HUES48 (cell line): ENCODE results near the gene ZNF148.

Experiments used
- H3K27ac ChIP-seq: one replicate; pipeline ENCODE4 v1.7.0; 2013; ENCODE audit warnings: low read depth, low read length, inconsistent platforms
- H3K27me3 ChIP-seq: 2 replicates; pipeline ENCODE4 v1.6.1; 2013; ENCODE audit warnings: mild to moderate bottlenecking, low read length; ENCODE audit not compliant: control insufficient read depth, insufficient read depth
- H3K36me3 ChIP-seq: 2 replicates; pipeline ENCODE4 v1.6.1; 2013; ENCODE audit warnings: low read length; ENCODE audit not compliant: control insufficient read depth, insufficient read depth
- H3K4me1 ChIP-seq: 2 replicates; pipeline ENCODE4 v1.6.1; 2013; ENCODE audit warnings: mild to moderate bottlenecking, low read length; ENCODE audit not compliant: control insufficient read depth, insufficient read depth
- H3K4me3 ChIP-seq: 2 replicates; pipeline ENCODE4 v1.5.1; 2013; ENCODE audit warnings: mild to moderate bottlenecking, low read depth, low read length
- H3K9ac ChIP-seq: 2 replicates; pipeline ENCODE4 v1.6.1; 2013; ENCODE audit warnings: mild to moderate bottlenecking, low read depth, low read length, moderate library complexity
- H3K9me3 ChIP-seq: 2 replicates; pipeline ENCODE4 v1.6.1; 2013; ENCODE audit warnings: low read length; ENCODE audit not compliant: control insufficient read depth, insufficient read depth

ZNF148 gene

DNA sequence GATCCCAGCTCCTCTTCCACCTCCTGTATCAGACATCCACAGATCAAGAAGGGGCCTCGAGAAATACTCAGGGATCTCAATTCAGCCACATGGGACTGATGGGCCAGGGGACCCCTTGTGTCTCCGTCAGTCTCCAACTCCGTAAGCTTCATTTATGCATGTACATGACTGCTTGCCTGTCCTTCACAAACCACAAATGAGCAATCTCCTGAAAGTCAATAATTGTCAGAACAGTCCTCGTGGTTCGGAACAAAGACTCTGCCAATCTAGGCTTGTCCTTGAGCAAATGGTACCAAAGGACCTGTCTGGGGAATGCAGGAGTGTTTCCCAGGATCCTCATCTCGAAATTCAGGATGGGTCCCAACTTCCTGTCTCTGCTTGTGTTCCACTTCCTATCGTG is 183.4 kb downstream of the ZNF148 start:
- no peaks in the 10 kb centered on the region for H3K27me3 ChIP-seq
- no peak overlapping the region for H3K4me3 ChIP-seq
- H3K4me1 ChIP-seq = peaks cover 32% of the 10 kb centered on the region
- H3K36me3 ChIP-seq = peaks cover 19% of the 10 kb centered on the region
- no peaks in the 10 kb centered on the region for H3K9me3 ChIP-seq
- H3K9ac ChIP-seq = no peak overlapping the region
- peak overlapping the region; percentile 46 for H3K27ac ChIP-seq

GRCh38 chr3:125191256-125191655 is 183.9 kb downstream of the ZNF148 start:
- H3K9ac ChIP-seq = no peak overlapping the region

DNA sequence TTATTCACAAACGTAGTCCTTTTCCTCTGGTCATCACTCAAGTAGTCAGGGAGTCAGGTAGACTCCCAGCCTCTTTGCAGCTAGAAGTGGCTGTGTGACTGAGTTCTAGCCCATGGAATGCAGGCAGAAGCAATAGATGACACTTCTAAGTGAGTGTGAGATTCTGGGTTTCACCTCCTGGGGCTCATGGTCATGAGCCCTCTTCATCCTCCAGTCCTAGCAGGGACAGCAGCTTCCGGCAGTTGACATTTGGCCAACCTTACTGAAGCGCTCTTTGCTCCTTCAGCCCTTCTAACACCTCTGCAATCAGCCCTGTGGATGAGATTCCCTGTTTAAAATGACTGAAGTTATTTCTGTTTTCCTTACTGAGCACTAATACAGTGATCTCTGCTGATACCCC is 184.3 kb downstream of the ZNF148 start:
- H3K9me3 ChIP-seq = no peaks in the 10 kb centered on the region
- no peaks in the 10 kb centered on the region for H3K27me3 ChIP-seq

More at GRCh38 chr3:125191256-125191655, 183.9 kb downstream of the ZNF148 start:
- Histone ChIP-seq H3K4me1 (peaks cover 37% of the 10 kb centered on the region), H3K4me3 (no peak overlapping the region), H3K27me3 (no peaks in the 10 kb centered on the region), H3K36me3 (peaks cover 19% of the 10 kb centered on the region), H3K9me3 (no peaks in the 10 kb centered on the region), H3K27ac (no peak overlapping the region)

DNA sequence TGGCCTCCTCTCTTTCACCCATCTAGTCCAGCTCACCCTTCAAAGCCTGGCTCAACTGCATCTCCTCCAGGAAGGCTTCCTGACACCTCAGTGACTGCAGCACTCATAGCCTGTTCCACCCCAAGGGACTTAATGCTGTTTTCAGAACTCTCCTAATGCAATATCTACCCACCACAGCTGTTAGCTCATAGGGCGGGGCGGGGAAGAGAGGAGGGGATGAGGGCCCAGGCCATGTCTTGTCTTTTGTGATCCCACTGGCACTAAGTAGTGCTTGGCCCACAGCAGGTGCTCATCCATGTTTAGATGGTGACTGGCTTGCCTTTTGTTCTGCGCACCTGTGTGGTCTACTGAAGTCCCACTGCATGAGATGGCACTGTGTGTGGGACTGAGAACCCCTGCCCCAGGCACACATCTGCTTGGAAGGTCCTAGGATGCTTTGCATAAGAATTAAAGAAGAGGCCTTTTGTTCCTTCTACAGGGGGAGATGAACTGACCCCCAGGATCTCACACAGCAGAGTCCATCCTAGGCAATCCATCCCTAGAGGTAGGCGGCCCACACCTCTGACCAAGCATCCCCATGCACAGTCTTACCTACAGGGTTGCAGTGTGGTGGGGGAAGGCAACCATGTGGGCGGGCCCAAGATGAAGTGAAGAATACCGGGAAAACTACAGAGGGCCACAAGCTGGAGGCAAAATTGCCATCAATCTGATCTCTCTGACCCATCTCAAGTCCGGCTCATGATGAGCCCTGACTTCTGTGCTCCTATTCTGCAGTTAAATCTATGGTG is 185.6 kb downstream of the ZNF148 start:
- peaks cover 19% of the 10 kb centered on the region for H3K36me3 ChIP-seq
- H3K9me3 ChIP-seq = no peaks in the 10 kb centered on the region
- no peak overlapping the region for H3K4me3 ChIP-seq
- H3K27ac ChIP-seq = no peak overlapping the region
- no peaks in the 10 kb centered on the region for H3K27me3 ChIP-seq
- H3K4me1 ChIP-seq = peaks cover 31% of the 10 kb centered on the region
- no peak overlapping the region for H3K9ac ChIP-seq

More for the DNA sequence above, 184.3 kb downstream of the ZNF148 start:
- Histone ChIP-seq H3K27ac (no peak overlapping the region), H3K4me1 (peaks cover 38% of the 10 kb centered on the region), H3K4me3 (no peak overlapping the region), H3K9ac (no peak overlapping the region), H3K36me3 (peaks cover 19% of the 10 kb centered on the region)

DNA sequence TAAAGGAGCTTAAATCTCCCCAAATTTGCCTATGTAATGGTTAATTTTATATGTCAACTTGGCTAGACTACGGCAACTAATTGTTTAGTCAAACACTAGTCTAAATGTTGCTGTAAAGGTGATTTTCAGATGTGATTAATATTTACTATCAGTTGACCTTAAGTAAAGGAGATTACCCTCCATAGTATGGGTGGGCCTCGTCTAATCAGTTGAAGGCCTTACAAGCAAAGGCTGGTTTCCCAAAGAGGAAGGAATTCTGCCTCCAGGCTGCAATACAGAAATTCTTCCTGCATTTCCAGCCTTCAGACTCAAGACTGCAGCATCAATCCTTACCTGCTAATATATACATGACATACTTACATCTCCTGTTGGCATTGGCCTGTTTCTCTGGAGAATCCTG is 186.2 kb downstream of the ZNF148 start:
- peaks cover 30% of the 10 kb centered on the region for H3K4me1 ChIP-seq
- no peak overlapping the region for H3K9ac ChIP-seq
- H3K36me3 ChIP-seq = peaks cover 19% of the 10 kb centered on the region
- no peak overlapping the region for H3K4me3 ChIP-seq
- H3K27ac ChIP-seq = no peak overlapping the region
- no peaks in the 10 kb centered on the region for H3K9me3 ChIP-seq
- no peaks in the 10 kb centered on the region for H3K27me3 ChIP-seq

DNA sequence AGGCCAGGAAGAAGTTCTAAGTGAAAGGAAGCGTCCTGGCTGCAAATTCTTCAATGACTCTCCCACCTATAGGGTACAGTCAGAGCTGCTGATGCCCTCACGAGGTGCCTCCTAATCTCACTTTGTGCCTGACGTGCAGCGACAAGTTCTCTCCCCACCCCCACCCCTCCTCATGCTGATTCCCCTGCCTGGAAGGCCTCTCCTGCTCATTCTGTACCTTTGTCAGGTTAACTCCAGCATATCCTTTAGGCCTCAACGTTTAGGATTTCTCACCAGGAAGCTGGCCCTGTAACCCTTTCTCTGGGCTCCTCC is 187.6 kb downstream of the ZNF148 start:
- no peak overlapping the region for H3K4me3 ChIP-seq
- no peak overlapping the region for H3K9ac ChIP-seq
- peaks cover 19% of the 10 kb centered on the region for H3K36me3 ChIP-seq
- H3K4me1 ChIP-seq = peaks cover 37% of the 10 kb centered on the region
- H3K27ac ChIP-seq = peak overlapping the region; percentile 9
- H3K9me3 ChIP-seq = no peaks in the 10 kb centered on the region
- H3K27me3 ChIP-seq = no peaks in the 10 kb centered on the region

GRCh38 chr3:125186800-125187598 is 188.1 kb downstream of the ZNF148 start:
- peaks cover 32% of the 10 kb centered on the region for H3K4me1 ChIP-seq
- H3K9ac ChIP-seq = no peak overlapping the region
- H3K9me3 ChIP-seq = no peaks in the 10 kb centered on the region
- H3K27ac ChIP-seq = peak overlapping the region; percentile 9
- no peaks in the 10 kb centered on the region for H3K27me3 ChIP-seq
- peaks cover 19% of the 10 kb centered on the region for H3K36me3 ChIP-seq
- no peak overlapping the region for H3K4me3 ChIP-seq

DNA sequence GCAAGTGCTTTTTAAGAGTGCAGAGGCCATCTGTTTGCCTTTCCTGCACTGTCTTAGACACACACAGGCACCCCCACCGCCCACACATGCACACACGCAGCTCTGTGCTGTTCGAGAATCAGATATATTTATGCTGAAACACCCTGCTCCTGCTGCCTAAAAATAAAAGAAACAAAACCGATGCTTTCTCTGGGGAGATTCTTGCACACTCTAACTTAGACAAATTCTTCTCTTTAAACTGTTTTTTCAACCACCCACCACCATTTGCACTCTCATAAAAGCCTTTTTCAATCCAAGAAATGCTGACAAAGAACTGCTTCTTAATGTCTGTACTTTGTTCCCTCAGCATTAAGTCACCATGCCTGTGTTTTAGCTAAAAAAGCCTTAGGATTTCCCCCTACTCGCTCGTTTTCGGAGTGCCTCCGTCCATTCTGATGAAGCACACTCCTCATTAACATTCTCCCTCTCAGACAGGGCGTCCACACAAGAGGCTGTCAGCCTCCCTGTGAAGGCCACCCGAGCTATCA is 188.8 kb downstream of the ZNF148 start:
- Histone ChIP-seq H3K9ac (no peak overlapping the region), H3K27me3 (no peaks in the 10 kb centered on the region), H3K4me1 (peaks cover 27% of the 10 kb centered on the region), H3K4me3 (no peak overlapping the region), H3K36me3 (peaks cover 19% of the 10 kb centered on the region), H3K27ac (no peak overlapping the region), H3K9me3 (no peaks in the 10 kb centered on the region)

DNA sequence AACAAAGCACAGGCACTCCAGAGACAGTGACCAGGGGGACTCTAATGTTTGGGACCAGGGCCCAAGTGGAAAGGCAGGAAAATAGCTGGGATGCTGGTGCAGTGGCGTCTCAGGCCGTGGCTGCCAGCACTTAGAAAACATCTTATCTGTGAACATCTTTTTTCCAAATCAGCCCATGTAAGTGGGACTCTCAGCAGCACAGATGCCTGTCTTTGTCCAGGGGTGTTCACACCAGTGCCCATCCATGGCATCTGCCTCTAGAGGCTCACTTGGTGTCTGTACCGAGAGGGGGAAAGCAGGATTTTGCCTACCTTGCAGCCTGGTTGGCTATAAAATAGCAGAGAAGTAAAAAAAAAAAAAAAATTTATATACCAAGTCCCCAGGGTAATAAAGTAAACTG is 189.3 kb downstream of the ZNF148 start:
- no peaks in the 10 kb centered on the region for H3K9me3 ChIP-seq
- H3K9ac ChIP-seq = no peak overlapping the region
- no peak overlapping the region for H3K4me3 ChIP-seq

GRCh38 chr3:125179884-125180240 is 195.3 kb downstream of the ZNF148 start:
- H3K9me3 ChIP-seq = no peaks in the 10 kb centered on the region
- H3K4me3 ChIP-seq = no peak overlapping the region
- no peaks in the 10 kb centered on the region for H3K27me3 ChIP-seq
- no peak overlapping the region for H3K27ac ChIP-seq
- H3K9ac ChIP-seq = no peak overlapping the region
- peaks cover 10% of the 10 kb centered on the region for H3K4me1 ChIP-seq
- no peaks in the 10 kb centered on the region for H3K36me3 ChIP-seq

More for the DNA sequence above, 189.3 kb downstream of the ZNF148 start:
- H3K27ac ChIP-seq = no peak overlapping the region
- no peaks in the 10 kb centered on the region for H3K27me3 ChIP-seq
- peaks cover 27% of the 10 kb centered on the region for H3K4me1 ChIP-seq
- peaks cover 19% of the 10 kb centered on the region for H3K36me3 ChIP-seq
